Tongue (tissue), 2 donors: ENCODE measurements around the gene EIPR1. TPM values are rescaled to one million over a fixed set of nuclear protein-coding genes. Genes with fewer than 3 reads are reported as not detected.
"Not testable (repeated sequence)": the region's sequence is repeated elsewhere in the genome, so short reads cannot be mapped to it uniquely, and the experiment has no call there.

ENCODE experiments used
- DNase-seq: peaks from one replicate; pipeline ENCODE4 v3.0.0-alpha.2; 2015
- total RNA-seq: library from RNA; depleted of rRNA; stranded (reverse); fragments of >200 nt; gene quantifications from one replicate; pipeline ENCODE4 v1.2.3, GENCODE V29; 2014

Gene EIPR1
- total RNA-seq, 1 donor from 2014 or later, result 28.9 TPM

DNA sequence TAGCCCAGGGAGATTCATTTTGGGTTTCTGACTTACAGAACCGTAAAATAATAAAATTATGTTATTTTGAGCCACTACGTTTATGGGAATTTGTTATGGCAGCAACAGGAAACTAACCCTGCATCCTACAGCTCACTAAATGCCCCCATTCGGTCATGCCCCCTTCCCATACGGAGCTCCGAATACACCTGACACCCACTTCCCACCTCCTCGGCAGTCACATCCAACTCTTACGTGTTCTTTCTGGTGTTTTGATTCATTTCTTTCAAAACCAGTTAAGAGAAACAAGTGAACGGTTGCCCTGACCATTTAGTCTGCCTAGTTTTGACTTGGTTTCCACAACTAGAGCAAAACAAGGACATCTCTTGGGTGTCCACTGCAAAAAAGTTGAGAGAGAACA is 19.7 kb downstream of the EIPR1 start:
- DNase-seq, result no peak

GRCh38 chr2:3357446-3357845 is 20.2 kb downstream of the EIPR1 start:
- not testable (repeated sequence) for DNase-seq

- no peak for DNase-seq
Measured at GRCh38 chr2:3356799-3357198, 20.8 kb downstream of the EIPR1 start.

DNA sequence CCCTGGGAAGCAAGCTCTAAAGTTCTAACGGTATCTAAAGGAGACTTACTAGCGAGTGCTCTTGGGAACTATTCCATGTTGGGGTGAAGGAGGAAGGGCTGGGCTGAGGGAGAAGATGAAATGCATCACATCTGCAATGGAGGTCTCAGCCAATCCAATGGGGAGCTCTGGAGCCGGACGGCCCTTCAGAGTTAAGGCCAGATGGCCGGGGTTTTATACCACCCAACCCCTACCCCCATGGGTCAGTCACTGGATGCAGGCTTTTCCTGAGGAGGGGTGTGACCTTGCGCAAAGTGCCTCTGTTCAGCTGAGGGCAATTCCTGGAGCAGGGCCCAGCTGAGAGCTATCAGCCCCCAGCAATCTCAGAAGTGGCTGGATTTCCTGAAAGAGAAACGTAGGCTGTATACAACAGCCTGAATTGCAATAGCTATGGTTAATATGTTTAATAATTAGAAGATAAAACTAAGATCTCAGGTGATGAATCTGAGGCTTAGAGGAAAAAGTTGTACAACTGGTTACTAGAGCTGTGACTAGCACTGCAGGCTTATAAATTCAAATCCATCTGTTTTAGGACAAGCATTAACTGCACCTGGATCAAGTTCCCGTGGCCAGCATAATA is 21.6 kb downstream of the EIPR1 start:
- DNase-seq, result no peak

DNA sequence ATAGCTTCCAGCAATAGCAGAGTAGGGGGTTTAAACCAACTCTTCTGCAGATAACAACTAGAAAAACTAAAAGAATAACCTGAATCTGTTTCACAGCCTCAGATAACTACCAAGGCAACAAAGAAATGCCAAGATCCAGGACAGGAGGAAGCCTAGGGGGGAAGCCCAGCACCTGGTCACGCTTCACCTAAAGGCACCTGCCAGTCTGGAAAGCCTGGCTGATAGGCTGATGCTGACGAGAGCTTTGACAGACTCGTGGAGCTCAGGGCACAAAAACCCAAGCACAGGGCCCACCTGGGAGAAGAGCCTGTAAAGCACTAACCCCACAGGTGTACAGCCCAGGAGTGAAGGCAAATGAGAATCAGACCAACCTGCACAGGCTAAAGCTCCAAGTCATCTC is 22.6 kb downstream of the EIPR1 start:
- no peak for DNase-seq

- peak; percentile 52 for DNase-seq
Measured at GRCh38 chr2:3349211-3349693, 28.4 kb downstream of the EIPR1 start.

DNA sequence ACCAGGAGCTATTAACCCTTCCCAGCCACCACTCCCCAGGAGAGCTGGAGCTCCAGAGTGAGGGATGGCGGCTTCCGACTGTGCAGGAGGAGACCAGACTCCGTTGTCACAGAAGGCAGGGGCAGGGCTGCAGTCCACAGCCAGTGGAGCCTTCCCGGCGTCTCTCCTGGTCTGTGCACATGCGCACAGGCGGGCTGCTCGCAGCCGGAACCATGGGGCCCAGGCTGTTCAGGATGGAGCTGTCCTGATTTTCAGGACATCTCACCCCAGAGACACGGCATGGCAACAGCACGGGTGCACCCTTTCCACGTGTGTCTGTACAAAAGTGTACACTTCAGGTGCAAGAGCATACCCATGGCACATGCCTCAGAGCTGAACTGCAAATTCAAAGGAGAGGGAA is 28.9 kb downstream of the EIPR1 start:
- no peak for DNase-seq

- no peak for DNase-seq
Measured at GRCh38 chr2:3345621-3346020, 32.0 kb downstream of the EIPR1 start.

GRCh38 chr2:3344897-3345296 is 32.7 kb downstream of the EIPR1 start:
- DNase-seq, result peak; percentile 12

DNA sequence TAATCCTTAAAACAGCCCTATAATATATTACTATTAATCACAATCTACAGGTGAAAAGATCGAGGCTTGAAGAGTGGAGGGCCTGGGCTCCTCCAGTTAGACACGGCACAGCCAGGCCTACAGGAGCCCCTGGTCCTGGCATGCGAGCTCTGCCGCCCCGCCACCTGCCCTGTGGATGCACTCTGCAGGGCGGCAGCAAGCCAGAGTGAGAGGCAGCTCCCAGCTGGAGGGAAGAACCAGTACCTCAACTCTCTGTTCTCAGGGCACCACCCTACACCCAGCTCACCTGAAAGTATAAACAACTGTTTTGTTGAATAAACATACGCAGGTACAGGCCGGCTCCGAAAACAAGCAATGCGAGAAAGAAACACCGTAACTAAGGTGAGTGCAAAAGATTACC is 34.6 kb downstream of the EIPR1 start:
- peak; percentile 20 for DNase-seq

GRCh38 chr2:3342324-3342723 is 35.3 kb downstream of the EIPR1 start:
- DNase-seq, result no peak

DNA sequence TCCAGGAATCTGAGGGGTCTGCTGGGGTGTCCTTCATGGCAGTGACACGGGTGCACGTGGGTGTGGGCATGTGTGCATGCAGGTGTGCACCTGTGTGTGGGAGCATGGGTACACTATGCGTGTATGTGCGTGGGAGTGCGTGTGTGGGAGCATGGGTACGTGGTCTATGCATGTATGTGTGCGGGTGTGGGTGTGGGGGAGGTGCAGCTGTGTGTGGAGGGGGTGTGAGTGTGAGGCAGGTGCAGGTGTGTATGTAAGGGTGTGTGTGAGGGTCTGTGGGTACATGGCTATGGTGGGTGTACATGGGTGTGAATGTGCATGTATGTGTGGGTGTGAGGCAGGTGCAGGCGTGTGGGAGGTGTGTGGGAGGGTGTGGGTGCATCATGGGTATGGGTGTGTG is 36.3 kb downstream of the EIPR1 start:
- DNase-seq, result no peak

DNA sequence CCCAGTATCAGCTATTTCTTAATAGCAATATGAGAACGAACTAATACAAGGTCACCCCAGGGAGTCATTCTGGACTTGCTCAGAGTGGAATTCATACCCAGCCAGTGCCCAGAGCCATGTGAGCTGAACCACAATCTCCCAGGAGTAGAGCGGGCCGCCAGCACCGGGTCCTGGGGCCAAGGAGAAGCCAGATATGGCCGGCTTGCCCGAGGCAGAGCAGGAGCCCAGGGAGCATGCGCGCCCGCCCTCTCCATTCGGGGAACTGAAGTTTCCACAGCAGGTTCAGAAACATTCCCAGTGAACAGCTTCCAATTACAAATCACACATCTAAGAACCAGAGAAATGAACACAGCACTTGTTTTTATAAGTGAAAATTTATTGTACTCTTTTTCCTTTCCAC is 37.5 kb downstream of the EIPR1 start:
- no peak for DNase-seq

DNA sequence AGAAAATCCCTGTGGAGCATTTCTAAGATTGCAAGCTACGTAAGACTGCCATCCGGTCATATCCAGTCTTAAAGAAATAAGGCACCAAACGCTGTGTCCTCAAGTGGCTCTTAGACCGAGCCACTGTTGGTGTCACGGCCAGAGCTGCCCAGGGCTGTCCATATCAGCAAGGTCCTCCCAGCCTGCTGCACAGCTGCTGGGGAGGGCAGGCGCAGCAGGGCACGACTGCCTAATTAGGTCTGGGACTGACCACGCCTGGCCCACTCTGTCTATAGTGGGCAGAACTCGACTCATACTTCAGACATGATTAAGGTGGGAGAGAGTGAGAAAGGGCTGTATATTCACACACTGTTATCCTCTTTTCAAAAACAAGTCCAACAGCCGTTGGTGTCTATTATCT is 39.3 kb downstream of the EIPR1 start:
- no peak for DNase-seq

DNA sequence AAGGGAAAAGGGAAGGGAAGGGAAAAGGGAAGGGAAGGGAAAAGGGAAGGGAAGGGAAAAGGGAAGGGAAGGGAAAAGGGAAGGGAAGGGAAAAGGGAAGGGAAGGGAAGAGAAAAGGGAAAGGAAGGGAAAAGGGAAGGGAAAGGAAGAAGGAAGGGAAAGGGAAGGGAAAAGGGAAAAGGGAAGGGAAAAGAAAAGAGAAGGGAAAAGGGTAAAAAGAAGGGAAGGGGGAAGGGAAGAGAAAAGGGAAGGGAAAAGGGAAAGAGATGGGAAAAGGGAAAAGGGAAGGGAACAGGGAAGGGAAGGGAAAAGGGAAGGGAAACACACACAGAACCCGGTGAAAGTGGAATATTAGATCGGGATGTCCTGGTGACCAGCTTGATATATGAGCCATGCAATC is 40.8 kb downstream of the EIPR1 start:
- no peak for DNase-seq

- peak; percentile 86 for DNase-seq
Measured at GRCh38 chr2:3334392-3335345, 42.9 kb downstream of the EIPR1 start.

- DNase-seq, result no peak
Measured at GRCh38 chr2:3332133-3332532, 45.5 kb downstream of the EIPR1 start.

DNA sequence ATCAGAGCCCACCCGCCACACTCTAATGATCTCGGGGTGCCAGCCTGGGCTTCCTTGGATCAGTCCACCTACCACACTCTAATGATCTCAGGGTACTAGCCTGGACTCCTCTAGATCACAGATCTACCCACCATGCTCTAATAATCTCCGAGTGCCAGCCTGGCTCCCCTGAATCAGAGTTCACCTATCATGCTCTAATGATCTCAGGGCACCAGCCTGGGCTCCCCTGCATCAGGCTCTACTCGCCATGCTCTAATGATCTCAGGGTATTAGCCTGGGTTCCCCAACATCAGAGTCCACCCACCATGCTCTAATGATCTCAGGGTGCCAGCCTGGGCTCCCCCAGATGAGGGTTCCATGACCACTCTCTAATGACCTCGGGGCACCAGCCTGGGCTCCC is 48.1 kb downstream of the EIPR1 start:
- no peak for DNase-seq

- no peak for DNase-seq
Measured at GRCh38 chr2:3326871-3327270, 50.7 kb downstream of the EIPR1 start.

DNA sequence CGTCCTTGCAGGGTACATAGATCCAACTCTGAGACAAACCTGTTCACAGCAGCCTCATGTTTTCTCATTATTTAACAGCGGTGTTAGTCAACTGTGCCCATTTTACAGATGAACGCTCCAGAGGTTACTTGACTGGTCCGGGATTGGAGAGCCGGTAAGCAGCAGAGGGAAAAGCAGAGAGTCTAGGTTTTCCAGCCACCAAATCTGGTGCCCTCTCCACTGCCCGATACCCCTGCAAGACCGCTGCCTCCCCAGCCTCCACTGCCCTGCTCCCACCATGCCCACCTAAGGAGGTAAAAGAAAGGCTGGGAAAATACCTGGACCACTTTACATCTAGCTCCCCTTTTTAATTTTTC is 51.5 kb downstream of the EIPR1 start:
- DNase-seq, result no peak

DNA sequence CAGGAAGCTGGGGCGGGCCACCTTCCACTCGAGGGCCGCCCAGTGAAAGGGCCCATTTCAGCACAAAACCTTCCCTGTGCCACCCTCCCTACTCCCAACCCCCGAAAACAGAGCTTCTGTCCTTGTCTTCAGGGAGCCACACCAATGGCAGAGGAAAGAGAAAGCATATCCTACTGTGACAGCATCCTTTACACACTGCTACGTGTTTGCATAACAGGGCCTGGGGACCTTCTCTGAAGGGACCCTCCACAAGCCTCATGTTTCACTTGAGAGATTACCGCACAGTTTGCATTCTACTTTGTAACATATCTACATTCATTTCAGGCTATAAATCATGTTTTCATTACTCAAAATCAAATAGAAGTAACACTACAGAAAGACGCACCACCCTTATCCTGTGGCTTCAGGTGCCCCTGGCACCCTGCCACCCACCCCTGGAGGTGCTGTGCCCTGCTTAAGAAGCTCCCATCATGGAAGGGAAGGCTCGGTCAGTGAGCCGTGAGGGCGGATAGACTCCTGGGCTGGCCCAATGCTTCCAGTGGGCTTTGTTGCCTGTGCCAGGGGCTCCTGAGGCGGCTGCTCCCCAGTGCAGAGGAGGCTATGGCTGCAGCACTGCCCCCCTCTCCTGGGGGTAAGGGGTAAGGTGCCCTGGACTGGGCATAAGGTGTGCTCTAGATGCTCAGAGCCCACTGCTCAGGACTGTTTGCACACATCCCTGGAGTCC is 52.0 kb downstream of the EIPR1 start:
- no peak for DNase-seq

GRCh38 chr2:3324404-3325281 is 53.0 kb downstream of the EIPR1 start:
- no peak for DNase-seq
